PFSK-1 (cell line): Measurements from ENCODE around the gene APC2.

Source experiments
- FOXP2 ChIP-seq: optimal IDR thresholded peaks from 2 replicates; pipeline ENCODE3; 2011; ENCODE audit warnings: borderline replicate concordance, control low read depth, inconsistent platforms; ENCODE audit not compliant: insufficient read depth; ENCODE audit errors: extremely low read length, extremely low read depth
- POLR2AphosphoS5 ChIP-seq: IDR thresholded peaks from 2 replicates; pipeline ENCODE4 v1.6.1; 2012; ENCODE audit warnings: low read depth, mild to moderate bottlenecking, control low read depth, low read length, moderate library complexity
- REST ChIP-seq, 2 experiments: IDR thresholded peaks; 2 replicates each; pipeline versions ENCODE4 v1.6.1 to v1.8.0; 2011 to 2012; ENCODE audit warnings: low read depth in 2 of 2, low read length in 2 of 2, control low read depth in 1 of 2, inconsistent platforms in 1 of 2, mild to moderate bottlenecking in 1 of 2, moderate library complexity in 1 of 2; ENCODE audit not compliant: insufficient read depth in 1 of 2
- SIN3A ChIP-seq: IDR thresholded peaks from 2 replicates; pipeline ENCODE4 v1.6.1; 2012; ENCODE audit warnings: mild to moderate bottlenecking, low read length, moderate library complexity, borderline replicate concordance; ENCODE audit not compliant: insufficient read depth
- TAF1 ChIP-seq: IDR thresholded peaks from 2 replicates; pipeline ENCODE4 v1.6.1; 2012; ENCODE audit warnings: low read length, control low read depth, borderline replicate concordance; ENCODE audit not compliant: insufficient read depth

GRCh38 chr19:1520203-1520780 is 70.4 kb downstream of the APC2 start:
- TF ChIP-seq TAF1 (no peak), SIN3A (no peak), REST (IDR thresholded peaks at IDR 0.05; ENCODE audit: insufficient read depth in 1 of 2, low read depth in 2 of 2, low read length in 2 of 2) (no peak), POLR2AphosphoS5 (no peak), FOXP2 (no peak)
